CD4-positive, alpha-beta T cell treated with Interferon alpha-2 for 1 hour (primary cell): ENCODE results near the gene TGFB2.

Experiments used
- DNase-seq, 2 donors: peaks; one replicate each; pipeline ENCODE4 v3.0.0-alpha.2; 2020 to 2022

TGFB2 gene

DNA sequence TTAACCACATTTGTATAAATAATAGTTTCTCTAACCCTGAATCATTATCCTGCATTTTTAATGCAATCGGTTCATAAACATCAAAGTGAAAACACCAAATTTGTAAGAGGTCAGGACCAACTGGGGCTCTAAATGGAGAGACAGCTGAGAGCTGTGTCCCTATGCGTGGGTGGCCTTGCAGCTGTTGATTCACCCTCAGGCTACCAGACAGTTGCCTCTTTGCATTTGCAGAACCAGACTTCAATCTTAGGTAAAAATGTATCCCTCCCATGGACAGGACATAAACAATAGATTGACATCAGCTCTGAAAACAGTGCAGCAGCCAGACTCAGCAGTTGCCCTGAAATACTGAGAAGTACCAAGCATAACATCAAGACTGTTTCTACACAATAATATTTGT, 8.8 kb upstream of the TGFB2 start:
- no peak for DNase-seq

DNA sequence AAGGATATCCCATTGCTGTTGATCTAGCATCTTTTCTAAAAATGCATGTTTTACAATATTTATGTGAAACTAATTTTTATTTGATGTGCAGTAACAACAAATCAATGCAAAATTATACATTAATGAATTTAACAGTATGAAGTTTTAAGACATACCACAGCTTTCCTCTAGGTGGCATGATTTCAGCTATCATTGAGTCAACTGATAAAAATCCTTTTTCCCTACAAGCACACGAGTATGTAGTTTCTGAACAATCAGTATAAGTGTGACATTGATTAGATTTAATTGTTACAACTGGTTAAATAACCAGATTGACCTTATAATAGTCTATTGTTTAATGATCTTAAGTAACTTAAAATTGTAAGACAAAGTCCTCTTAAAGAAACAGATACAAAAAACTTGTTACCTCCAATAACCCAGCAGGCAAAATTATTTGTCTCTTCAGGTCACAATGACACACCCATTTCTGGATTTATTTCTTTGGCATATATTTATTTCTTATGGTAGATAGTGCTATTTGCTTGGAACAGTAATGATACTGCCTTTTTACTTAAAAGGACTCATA, 5.8 kb upstream of the TGFB2 start:
- no peak for DNase-seq

DNA sequence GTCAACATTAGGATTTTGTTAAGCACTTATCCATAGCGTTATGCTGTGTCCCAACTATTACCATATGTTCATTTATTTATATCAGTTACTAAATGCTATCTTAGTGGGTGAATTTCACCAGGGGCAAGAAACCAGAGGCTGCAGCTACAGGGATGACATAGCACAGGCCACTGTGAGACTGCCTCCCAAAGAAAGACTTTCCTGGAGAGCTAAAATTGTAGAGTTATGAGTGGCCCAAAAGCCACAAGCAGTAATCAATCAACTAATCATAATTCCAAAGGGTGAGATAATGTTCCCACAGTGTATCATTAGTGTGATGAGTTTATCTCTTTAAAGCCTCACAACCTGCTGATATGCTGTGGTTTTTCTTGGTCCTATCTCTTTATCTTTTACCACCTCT, 3.8 kb upstream of the TGFB2 start:
- no peak for DNase-seq

DNA sequence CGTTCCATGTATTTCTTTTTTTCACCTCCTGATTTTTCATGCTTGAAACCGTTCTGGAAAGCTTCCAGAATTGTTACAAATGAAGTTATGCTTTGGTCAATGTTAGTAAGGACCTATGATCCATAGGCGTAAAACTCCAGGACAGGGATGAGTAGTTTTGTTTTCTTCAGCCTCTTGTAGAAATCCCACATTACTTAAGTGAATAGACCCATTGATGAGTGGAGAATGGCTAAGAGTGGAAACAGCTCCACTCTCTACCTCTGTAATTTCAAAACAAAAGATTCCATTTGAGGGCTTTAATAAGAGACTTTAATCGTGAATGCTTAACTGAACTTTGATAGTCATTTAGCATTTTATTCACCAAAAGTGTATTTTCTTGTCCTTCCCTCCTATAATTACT, 3.0 kb upstream of the TGFB2 start:
- no peak for DNase-seq

DNA sequence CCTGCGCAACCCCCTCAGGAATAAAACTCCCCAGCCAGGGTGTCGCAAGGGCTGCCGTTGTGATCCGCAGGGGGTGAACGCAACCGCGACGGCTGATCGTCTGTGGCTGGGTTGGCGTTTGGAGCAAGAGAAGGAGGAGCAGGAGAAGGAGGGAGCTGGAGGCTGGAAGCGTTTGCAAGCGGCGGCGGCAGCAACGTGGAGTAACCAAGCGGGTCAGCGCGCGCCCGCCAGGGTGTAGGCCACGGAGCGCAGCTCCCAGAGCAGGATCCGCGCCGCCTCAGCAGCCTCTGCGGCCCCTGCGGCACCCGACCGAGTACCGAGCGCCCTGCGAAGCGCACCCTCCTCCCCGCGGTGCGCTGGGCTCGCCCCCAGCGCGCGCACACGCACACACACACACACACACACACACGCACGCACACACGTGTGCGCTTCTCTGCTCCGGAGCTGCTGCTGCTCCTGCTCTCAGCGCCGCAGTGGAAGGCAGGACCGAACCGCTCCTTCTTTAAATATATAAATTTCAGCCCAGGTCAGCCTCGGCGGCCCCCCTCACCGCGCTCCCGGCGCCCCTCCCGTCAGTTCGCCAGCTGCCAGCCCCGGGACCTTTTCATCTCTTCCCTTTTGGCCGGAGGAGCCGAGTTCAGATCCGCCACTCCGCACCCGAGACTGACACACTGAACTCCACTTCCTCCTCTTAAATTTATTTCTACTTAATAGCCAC, 696 bp downstream of the TGFB2 start:
- peak; percentile 25 to 37 for DNase-seq

DNA sequence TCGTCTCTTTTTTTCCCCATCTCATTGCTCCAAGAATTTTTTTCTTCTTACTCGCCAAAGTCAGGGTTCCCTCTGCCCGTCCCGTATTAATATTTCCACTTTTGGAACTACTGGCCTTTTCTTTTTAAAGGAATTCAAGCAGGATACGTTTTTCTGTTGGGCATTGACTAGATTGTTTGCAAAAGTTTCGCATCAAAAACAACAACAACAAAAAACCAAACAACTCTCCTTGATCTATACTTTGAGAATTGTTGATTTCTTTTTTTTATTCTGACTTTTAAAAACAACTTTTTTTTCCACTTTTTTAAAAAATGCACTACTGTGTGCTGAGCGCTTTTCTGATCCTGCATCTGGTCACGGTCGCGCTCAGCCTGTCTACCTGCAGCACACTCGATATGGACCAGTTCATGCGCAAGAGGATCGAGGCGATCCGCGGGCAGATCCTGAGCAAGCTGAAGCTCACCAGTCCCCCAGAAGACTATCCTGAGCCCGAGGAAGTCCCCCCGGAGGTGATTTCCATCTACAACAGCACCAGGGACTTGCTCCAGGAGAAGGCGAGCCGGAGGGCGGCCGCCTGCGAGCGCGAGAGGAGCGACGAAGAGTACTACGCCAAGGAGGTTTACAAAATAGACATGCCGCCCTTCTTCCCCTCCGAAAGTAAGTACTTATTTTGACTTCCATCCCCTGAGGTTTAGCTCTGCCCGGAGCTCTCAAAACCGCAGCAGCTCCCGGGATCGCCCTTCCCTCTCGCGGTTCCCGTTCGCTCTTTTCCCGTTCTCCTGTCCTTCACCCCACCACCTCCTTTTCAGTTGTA, 1.5 kb downstream of the TGFB2 start:
- DNase-seq, result no peak

DNA sequence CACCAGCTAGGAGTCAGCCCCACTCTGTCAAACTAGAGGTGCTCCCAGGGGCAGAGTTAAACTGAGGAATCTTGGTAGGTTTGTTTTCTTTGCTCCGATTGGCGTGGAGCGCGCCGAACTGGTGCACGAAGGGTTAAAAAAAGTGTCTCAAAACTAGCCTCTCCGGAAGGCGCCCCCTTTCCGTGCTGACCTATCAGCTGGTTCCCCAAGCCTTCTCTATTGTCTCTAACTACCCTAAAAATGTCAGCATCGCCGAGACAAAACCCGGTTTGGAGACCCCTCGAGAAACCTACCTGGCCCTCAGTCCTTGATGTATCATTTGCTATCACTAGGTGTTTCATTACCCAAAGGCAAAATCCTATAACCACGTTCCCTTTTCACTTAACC, 2.2 kb downstream of the TGFB2 start:
- DNase-seq, result no peak

DNA sequence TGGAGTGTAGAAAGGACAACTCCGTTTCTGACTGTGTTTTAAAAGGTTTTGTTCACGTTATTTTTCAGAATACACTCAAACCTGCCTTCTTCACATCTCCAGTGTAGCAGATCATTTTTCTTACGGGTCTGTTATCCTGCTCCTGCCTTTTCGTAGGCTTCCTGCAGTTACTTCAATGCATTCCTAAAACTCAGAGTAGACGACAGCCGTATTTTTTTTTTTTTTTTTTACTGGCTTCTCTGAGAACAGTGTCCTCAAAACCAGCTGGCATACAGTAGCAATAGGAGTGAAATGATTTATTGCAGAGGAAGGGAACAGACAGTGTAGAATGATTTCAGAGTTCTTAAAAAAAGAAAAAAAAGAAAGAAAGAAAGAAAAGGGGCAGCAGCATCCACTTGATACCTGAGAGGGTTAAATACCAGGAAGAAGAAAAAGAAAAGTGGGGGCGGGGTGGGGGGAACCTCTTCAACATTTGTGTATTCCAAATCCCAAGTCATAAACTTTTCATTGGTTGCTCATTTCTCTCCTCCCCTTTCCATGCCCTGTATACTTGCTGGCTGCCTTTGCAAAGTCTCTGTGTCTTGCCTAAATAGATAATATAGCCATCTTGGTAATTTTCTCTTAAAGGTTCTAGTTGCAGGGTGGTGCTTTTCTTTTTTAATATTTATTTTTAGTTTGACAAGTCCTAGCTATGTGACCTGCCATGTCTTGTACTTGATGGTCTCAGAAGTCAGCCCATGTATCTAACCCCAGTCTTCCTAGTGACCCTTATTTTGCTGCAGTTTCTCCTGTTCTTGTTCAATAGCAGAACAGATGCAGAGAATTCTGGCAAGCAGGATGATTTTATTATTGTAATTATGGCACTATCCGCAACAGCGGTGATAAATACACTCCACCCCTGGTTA, 2.8 kb downstream of the TGFB2 start:
- no peak for DNase-seq

DNA sequence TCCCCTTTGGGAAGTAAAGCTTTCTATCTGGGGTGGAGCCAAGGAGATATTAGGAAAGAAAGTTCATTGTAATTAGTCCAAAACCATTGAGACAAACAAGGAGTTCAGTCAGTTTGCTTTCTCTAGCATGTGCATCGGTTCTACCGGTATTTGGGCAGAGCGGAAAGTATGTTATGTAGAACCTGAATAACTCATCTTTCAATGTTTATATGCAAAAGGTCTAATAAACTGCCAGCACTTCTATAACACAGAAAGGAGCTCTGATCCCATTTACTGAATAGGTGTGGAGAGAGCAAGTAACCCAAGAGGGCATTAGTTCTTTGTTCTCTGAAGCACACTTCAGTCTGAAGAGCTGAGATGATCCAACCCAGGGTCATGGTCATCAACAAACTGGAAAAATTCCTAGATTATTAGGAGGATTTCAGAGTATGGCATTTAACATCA, 3.5 kb downstream of the TGFB2 start:
- no peak for DNase-seq

DNA sequence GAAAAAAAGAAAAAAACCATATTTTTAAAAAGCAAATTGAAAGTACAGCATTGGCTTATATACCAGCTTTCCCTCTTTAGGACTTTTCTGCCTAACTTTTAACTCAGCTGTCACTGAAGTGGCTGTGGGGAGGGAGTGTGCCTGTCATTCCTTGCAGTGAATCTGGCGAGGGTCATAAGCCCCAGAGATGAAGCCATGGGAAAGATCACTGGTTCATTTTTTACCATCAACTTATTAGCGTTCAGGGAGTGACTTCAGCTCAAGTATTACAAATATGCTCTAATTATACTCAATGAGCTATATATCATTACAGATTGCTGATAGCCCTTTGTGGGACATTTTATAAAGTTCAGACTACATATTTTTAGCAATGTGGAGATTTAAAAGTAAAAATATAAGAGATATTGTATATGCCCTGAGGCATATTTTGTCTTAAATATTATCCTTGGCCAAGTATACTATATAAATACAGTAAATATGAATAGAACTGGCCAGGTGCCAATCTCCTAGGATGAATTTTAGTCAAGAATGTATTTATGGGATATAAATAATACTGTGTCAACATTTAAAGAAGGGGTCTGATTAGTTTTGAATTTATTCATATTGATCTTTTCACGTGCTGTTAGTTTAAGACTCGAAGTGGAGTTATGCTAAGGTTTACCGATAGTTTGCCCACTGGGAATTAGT, 4.4 kb downstream of the TGFB2 start:
- DNase-seq, result no peak

DNA sequence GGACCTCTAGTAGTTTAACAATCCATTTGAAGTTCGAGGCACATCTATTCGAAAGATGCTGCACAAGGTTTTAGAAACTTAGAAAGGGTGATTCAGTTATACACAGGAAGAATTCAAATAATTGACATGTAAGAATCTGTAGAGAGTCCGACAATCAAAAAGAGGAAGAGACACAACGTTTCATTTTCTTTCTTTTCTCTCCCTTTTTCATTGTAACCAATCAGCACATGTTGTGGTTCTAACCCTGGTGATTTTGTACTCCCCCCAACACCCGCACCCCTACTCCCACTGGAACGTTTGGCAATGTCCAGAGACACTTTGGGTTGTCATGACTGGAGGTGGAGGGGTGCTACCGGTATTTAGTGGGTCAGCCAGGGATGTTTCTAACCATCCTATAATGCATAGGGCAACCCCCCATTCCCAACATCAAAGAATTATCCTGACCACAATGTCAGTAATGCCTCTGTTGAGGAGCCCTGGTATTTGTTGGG, 4.9 kb downstream of the TGFB2 start:
- no peak for DNase-seq

DNA sequence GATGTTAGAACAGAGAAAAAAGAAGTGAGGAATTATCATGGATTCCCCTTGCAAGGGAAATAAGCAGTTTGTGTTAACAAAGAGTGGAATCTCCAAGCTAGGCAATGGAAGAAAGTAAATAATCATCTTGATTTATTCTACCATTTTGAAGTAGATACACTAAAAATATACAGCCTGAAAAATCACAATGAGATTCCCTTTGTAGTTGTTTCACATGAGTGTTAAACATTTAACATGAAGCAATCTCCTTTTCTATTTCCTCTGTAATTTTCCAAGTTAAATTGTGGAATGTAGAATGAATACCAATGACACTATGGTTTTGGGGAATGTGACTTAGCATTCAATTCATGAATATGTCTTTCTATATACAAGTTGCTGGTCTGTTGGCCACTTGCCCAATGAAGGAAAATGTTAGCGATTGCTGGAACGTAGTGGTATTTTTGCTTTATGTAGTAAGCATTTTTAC, 5.7 kb downstream of the TGFB2 start:
- DNase-seq, result no peak

DNA sequence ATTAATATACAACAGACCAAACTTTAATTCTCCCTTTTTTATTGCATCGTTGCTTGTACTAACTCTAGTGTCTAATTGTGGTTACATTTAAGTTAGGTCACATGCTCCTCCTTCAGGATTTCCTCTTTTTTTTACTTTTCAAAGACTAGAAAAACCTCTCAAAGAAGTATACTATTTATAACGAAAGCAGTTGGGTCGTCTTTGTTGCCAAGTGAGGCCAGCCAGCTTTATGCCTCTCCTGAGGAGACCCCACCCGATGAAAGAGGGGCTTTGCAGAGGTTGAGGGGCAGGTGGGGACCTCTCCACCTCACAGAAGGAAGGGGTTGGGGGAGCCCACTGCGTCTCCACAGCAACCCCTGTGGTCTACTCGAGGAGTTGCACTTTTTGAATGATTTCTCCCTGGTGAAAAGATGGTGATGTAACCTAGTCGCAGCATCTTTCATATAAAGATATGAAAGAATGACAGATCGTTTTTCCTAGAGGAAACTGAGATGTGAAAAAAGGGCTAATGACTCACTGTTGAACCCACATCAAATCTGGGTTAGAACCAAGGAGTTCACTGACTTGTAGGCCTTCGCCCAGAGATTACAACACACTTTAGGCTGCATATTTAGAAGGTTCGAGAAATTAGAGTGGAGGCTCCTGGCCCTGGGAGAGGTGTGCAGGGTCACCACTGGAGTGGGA, 6.4 kb downstream of the TGFB2 start:
- DNase-seq, result peak in 1 of 2 donors; percentile 25

DNA sequence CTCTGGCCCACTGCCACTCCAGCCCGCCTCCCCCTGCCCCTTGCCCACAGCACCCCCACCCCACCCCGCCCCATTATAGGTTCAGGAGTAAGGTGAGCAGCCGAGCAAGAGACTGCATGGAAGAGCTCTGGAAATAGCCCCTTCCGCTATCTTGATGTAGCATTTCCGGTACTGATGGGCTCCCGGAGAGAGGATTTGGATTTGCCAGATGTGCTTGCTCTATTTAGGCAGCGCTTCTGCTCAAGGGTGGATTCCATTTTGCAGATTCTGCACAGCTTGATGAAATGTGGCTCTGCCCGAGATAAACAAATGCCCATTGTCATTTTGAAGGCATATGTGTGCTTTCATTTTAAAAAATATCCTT, 6.9 kb downstream of the TGFB2 start:
- no peak for DNase-seq

DNA sequence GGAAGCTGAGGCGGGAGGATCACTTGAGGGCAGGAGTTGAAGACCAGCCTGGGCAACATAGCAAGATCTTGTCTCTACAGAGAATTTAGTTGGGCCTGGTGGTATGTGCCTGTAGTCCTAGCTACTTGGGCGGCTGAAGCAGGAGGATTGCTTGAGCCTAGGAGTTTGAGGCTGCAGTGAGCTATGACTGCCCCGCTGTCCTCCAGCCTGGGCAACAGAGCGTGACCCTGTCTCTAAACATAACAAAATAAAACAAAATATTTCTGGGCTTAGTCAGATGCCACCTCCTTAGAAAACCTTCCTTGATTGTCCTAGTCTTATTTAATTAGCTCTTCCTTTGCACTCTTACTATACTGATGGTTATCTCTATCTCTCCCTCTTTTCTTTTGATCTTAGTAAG, 8.5 kb downstream of the TGFB2 start:
- DNase-seq, result no peak

DNA sequence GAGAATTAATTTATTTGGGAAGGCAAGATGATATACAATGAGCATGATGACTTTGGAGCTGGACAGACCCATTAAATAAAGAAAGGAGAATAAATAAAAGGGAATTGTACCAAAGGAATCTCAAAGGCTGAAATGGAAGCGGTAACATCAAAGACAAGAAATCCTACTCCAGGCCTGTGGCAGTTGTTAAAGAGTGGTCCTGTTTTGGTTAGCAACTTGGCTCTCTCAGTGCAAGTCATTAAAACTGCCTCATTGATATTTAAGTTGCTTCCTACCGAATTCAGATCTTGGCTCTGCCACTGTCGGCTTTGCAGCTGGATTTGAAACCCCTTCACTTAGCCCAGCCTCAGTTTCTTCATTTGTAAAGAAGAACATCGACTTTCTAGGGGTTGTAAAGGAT, 10.1 kb downstream of the TGFB2 start:
- DNase-seq, result no peak

DNA sequence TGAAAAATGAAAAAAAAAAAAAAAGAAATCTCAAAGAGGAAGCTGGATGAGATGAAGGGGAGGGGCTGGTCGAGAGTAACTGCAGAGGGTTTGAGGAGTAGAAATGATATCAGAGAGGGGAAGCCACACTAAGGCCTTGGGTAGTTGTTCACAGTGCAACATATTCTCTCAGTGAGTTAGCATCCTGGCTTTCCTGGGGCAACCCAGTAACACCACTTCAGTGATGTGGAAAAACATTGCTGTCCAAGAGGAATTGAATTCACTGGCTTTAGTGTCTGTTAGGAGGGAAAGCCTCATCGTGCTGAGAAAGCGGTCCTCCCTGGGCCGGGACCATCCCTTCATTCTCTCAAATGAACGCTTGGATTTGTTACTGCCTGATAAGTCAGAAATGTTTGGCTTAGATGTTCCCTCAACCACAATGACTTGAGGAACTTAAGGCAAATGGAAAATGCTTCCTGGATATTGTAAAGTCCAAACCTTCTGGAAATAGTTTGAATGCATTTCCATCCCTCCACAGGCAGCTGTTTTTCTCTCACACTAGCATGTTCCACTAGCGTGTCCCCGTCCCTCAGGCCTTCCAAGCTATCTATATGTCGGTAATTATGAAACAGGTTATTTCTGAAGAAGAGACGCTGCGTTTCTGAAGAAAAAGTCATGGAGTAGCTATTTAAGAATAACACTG, 12.2 kb downstream of the TGFB2 start:
- no peak for DNase-seq

DNA sequence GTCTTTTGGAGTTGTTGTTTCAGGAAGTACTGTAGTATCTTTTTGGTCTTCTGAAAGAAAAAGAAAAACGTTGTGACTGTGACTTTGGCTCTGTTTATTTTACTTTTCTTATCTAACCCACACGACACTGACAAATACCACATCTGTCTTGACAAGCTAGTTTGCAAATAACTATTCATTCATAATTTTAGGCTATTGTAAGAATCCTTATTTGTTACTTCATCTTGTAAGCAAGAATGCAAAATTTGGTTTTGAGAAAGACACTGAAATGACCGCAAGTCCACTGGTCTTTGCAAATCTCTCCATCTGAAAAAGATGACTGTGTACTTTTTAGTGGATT, 12.7 kb downstream of the TGFB2 start:
- no peak for DNase-seq

DNA sequence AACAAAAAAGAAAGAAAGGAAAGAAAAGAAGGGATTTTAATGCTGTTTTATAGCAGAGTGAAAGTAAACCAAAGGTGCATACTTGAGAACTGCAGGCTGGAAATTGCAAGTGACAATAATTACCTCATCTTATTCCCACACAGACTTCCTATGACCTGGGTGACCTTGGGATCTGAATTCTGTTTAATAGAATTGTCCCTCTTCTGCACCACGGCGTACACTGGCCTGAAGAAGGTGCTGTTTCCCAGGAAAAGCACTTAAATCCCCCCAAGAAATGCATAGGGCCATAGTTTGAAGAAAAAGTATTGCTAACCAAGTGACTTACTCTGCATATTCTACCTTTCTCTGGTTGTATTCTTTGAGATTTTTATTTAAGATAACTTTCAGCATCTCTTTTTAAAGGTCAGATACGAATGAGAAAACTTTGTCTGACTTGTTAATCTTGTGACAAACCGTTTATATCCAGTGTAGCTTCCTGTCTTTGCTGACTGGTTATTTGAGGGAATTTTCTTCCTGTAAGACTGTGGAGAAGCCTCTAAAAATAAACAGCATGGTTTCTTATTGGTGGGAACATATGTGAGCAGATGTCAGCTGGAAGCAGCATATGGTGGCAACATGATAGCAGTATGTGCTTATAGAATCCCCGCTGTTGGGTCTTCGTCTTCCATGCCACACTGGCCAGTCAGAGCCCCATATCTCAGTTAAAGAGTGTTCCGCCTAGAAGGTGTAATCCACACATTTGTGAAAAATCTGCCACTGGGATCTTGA, 16.3 kb downstream of the TGFB2 start:
- no peak for DNase-seq

DNA sequence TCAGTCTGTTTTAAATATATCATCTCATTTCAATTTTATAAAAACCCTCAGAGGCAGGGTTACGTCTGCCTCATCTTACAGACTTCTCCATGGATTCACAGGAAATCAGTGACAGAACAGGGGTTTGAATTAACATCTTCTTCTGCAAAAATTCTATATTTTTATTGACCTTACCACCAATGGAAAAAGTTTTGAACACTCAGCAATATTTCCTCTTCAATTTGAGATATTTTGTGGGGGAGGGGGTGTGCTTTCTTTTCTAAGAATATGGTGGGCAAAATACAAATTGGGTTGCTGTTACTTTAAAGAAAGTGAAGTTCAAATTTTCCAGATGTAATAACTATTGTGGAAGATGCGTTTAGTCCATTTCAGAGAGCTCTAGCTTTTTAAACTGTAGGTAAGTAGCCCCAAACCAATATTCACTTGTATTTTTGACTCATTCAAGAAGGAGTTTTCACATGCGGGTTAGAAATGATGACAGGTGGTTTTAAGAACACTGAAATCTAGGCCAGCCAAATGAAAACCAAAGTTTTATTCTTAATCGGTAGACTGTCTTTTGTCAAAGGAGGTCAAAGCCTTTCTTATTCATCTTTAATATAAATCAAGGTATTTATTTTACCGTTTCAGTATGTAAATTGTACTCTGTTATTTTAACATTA, 17.4 kb downstream of the TGFB2 start:
- no peak for DNase-seq
